ENCODE results near the gene SLC16A5.
A peak's percentile ranks its signal among the peaks of the same experiment; 100 is the strongest.

SLC16A5 gene

DNA sequence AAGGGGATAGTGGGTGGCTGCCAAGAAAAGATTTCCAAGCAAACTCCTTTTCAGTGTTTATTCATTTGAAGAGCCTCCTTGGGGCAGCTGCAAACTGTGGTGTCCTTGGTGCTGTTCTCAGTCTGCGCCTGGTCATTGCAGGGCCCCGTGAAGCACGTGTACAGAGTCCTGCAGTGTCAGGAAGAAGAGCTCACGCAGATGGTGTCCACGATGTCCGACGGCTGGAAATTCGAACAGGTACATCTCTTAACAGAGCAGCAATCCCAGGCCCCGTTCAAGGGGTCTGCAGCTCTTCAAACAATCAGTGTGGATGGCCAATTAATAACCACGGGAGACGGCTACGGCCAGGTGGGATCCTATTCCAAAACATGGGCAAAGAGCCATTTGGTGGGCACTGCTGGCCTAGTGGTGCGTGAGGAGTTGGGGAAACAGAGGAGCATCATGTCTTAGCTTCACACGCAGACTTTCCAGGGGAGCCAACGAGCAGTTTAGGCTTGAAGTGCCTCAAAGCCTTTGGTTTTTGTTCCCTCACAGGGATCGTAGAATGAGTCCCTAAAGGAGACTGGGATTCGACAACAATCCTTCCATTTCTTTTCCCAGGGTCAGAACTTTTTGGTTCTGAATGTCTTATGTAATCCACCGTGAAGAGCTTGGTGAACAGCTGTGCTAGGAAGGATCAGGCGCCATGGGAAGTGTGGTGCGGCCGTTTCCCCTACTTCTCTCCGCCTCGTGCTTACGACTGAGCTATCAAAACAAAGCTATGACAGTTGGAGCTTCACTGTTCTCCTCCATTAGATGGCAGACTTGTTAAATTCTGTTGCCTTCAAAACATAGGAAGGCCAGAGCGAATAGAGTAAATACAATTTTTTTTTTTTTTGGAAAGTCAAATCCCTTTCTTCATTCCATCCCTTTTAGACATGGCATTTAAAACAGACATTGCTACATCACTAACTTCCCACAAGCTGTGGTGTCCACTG, 28.1 kb upstream of the SLC16A5 start:
- TF ChIP-seq MYC (IDR thresholded peaks at IDR 0.05; ENCODE audit: low read depth, low read length) (peak; percentile 61), POLR2A (IDR thresholded peaks at IDR 0.05; ENCODE audit: extremely low read depth, insufficient read length) (no peak)
- TF ChIP-seq, protein P1, sequence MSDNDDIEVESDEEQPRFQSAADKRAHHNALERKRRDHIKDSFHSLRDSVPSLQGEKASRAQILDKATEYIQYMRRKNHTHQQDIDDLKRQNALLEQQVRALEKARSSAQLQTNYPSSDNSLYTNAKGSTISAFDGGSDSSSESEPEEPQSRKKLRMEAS (IDR thresholded peaks at IDR 0.05; ENCODE audit: low read depth, low read length): peak; percentile 77
- TF ChIP-seq, protein P2, sequence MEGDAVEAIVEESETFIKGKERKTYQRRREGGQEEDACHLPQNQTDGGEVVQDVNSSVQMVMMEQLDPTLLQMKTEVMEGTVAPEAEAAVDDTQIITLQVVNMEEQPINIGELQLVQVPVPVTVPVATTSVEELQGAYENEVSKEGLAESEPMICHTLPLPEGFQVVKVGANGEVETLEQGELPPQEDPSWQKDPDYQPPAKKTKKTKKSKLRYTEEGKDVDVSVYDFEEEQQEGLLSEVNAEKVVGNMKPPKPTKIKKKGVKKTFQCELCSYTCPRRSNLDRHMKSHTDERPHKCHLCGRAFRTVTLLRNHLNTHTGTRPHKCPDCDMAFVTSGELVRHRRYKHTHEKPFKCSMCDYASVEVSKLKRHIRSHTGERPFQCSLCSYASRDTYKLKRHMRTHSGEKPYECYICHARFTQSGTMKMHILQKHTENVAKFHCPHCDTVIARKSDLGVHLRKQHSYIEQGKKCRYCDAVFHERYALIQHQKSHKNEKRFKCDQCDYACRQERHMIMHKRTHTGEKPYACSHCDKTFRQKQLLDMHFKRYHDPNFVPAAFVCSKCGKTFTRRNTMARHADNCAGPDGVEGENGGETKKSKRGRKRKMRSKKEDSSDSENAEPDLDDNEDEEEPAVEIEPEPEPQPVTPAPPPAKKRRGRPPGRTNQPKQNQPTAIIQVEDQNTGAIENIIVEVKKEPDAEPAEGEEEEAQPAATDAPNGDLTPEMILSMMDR (IDR thresholded peaks at IDR 0.05; ENCODE audit: low read depth, low read length): no peak
- DNase-seq (ENCODE audit: low read depth): peak; percentile 43
- H3K4me3 ChIP-seq (ENCODE audit: low read depth, low read length): no peak overlapping the region

DNA sequence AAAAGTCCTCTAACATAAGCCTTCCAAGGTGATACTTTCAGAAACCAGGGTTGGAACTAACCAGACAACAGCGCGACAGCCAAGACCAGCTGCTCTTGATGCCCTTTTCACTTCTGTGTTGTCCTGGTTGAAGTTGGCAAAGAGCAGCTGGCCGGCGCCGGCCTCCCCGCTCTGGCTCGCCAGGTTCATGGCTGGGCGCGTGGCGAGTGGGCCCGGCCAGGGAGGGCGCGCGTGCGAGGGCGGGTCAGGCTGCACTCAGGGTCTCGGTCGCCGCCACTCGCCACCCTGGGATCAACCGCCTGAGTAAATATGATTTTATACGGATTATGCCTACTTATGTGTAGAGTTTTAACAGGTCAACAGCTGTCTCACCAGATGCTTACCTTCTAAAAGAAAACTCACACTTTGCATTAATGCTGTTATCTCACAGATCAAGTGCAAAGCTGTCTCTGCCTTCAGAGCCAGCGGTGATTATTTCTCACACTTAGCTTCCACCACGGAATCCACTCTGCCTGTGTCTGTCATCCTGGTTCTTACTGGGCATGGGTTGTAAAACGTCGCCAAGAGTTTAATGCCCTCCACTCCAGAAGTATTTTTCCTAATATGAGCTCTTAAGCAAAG, 27.2 kb upstream of the SLC16A5 start:
- no peak for DNase-seq (ENCODE audit: low read depth)
- no peak overlapping the region for H3K4me3 ChIP-seq (ENCODE audit: low read depth, low read length)

DNA sequence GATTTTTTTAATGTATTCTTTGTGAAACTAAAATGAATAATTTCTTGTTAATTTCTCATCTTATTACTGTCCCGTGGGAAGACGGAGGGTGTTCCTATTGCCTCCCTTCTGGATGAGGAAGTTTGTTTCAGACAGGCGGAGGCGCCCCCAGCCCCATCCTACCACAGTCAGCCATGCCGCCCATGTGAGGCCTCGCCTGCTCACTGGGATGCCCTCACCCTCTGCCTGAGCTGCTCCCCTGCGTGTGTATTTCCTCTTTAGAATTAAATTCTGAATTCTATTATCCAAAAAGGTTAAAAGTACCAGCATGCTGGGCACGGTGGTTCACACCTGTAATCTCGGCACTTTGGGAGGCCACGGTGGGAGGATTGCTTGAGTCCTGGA, 26.7 kb upstream of the SLC16A5 start:
- TF ChIP-seq, protein P1 (IDR thresholded peaks at IDR 0.05; ENCODE audit: low read depth, low read length): no peak
- no peak for TF ChIP-seq POLR2A (IDR thresholded peaks at IDR 0.05; ENCODE audit: extremely low read depth, insufficient read length)
- TF ChIP-seq, protein P2 (IDR thresholded peaks at IDR 0.05; ENCODE audit: low read depth, low read length): no peak
- no peak for TF ChIP-seq MYC (IDR thresholded peaks at IDR 0.05; ENCODE audit: low read depth, low read length)
- no peak overlapping the region for H3K4me3 ChIP-seq (ENCODE audit: low read depth, low read length)
- DNase-seq (ENCODE audit: low read depth): no peak

More for the DNA sequence above, 27.2 kb upstream of the SLC16A5 start:
- TF ChIP-seq MYC (IDR thresholded peaks at IDR 0.05; ENCODE audit: low read depth, low read length) (no peak), POLR2A (IDR thresholded peaks at IDR 0.05; ENCODE audit: extremely low read depth, insufficient read length) (no peak)
- TF ChIP-seq, protein P2 (IDR thresholded peaks at IDR 0.05; ENCODE audit: low read depth, low read length): no peak
- TF ChIP-seq, protein P1 (IDR thresholded peaks at IDR 0.05; ENCODE audit: low read depth, low read length): no peak

DNA sequence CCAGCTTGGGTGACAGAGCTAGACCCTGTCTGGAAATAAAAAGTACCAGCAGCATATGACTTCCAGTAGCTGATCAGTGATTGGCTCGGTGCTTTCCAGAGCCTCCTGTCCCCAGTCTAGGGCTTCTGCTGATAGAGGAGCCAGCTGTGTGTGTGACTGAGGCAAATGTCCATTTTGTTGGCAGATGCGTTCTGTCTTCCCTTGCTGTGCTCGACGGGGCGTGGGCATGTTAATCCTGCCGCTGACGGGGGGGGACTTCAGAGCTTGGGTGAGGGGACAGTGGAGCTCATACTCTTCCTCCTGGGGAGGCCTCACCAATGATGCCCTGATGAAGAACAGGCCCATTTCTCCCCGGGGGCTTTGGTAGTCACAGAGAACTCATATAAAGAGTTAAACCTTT, 26.1 kb upstream of the SLC16A5 start:
- no peak overlapping the region for H3K4me3 ChIP-seq (ENCODE audit: low read depth, low read length)
- TF ChIP-seq, protein P2 (IDR thresholded peaks at IDR 0.05; ENCODE audit: low read depth, low read length): no peak
- TF ChIP-seq, protein P1 (IDR thresholded peaks at IDR 0.05; ENCODE audit: low read depth, low read length): no peak
- no peak for TF ChIP-seq POLR2A (IDR thresholded peaks at IDR 0.05; ENCODE audit: extremely low read depth, insufficient read length)
- TF ChIP-seq MYC (IDR thresholded peaks at IDR 0.05; ENCODE audit: low read depth, low read length): no peak
- no peak for DNase-seq (ENCODE audit: low read depth)

DNA sequence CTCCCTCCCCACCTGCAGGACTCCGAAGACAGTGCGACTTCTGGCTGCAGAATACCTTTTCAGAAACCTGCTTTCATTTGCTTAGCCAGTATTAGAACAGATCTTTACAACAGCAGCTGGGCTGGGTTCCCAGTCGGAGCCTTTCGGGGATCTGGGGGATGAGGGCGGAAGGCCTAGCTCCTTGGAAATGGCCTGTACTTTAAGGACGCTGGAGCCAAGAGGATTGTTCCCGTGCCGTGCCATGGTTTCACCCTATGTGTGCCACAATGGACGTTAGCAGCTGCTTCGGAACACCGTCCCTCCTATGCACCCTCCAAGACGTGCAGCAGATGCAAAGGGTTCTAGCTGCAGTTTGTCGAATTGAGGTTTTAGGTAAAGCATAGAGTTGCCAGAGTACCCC, 24.6 kb upstream of the SLC16A5 start:
- H3K4me3 ChIP-seq (ENCODE audit: low read depth, low read length): no peak overlapping the region
- DNase-seq (ENCODE audit: low read depth): no peak
- TF ChIP-seq, protein P2 (IDR thresholded peaks at IDR 0.05; ENCODE audit: low read depth, low read length): no peak
- no peak for TF ChIP-seq POLR2A (IDR thresholded peaks at IDR 0.05; ENCODE audit: extremely low read depth, insufficient read length)
- TF ChIP-seq, protein P1 (IDR thresholded peaks at IDR 0.05; ENCODE audit: low read depth, low read length): no peak
- no peak for TF ChIP-seq MYC (IDR thresholded peaks at IDR 0.05; ENCODE audit: low read depth, low read length)

Measured in NB4 (cell line).